Karpas-422 (cell line): ENCODE measurements around the gene PATJ. TPM values are rescaled to one million over a fixed set of nuclear protein-coding genes. Genes with fewer than 3 reads are reported as not detected.

Source experiments
- DNase-seq: peaks from one replicate; pipeline ENCODE4 v3.0.0-alpha.2; 2015
- H2AFZ ChIP-seq: fragments of 200-600 bp; sonication (generic); 2 replicates; pipeline ENCODE4 v1.6.1; 2014; ENCODE audit warnings: antibody characterized with exemption, low read length, mixed read lengths
- H3K27ac ChIP-seq: fragments of 200-600 bp; sonication (generic); 2 replicates; pipeline ENCODE4 v1.5.1; 2014; ENCODE audit warnings: mild to moderate bottlenecking, low read length, moderate library complexity
- H3K27me3 ChIP-seq: fragments of 200-600 bp; sonication (generic); 2 replicates; pipeline ENCODE4 v1.6.1; 2014; ENCODE audit warnings: low read length, mixed read lengths
- H3K36me3 ChIP-seq: fragments of 200-600 bp; sonication (generic); 2 replicates; pipeline ENCODE4 v1.6.1; 2014; ENCODE audit warnings: low read length, mixed read lengths; ENCODE audit not compliant: insufficient read depth
- H3K4me1 ChIP-seq: fragments of 200-600 bp; sonication (generic); 2 replicates; pipeline ENCODE4 v1.6.1; 2014; ENCODE audit warnings: mild to moderate bottlenecking, low read length, mixed read lengths
- H3K4me2 ChIP-seq: fragments of 200-600 bp; sonication (generic); 2 replicates; pipeline ENCODE4 v1.6.1; 2014; ENCODE audit warnings: low read length, low read depth, mild to moderate bottlenecking; ENCODE audit not compliant: poor library complexity, severe bottlenecking
- H3K4me3 ChIP-seq: fragments of 200-600 bp; sonication (generic); 2 replicates; pipeline ENCODE4 v1.5.1; 2014; ENCODE audit warnings: mild to moderate bottlenecking, antibody characterized with exemption, low read length, mixed read lengths
- H3K79me2 ChIP-seq: fragments of 200-600 bp; sonication (generic); 2 replicates; pipeline ENCODE4 v1.6.1; 2014; ENCODE audit warnings: mild to moderate bottlenecking, low read length, mixed read lengths
- H3K9ac ChIP-seq: fragments of 200-600 bp; sonication (generic); 2 replicates; pipeline ENCODE4 v1.6.0; 2014; ENCODE audit warnings: low read length
- H3K9me2 ChIP-seq: fragments of 200-600 bp; sonication (generic), shearing (Covaris generic); replicated peaks from 2 replicates; pipeline ENCODE4 v1.6.0; 2014; ENCODE audit warnings: mild to moderate bottlenecking, low read length, moderate library complexity; ENCODE audit not compliant: insufficient read depth
- H3K9me3 ChIP-seq: fragments of 300-700, 200-600 bp; sonication (generic); 2 replicates; pipeline ENCODE4 v1.6.1; 2014; ENCODE audit warnings: low read length, mixed read lengths
- H4K20me1 ChIP-seq: fragments of 200-600 bp; sonication (generic); 2 replicates; pipeline ENCODE4 v1.6.1; 2014; ENCODE audit warnings: mild to moderate bottlenecking, antibody characterized with exemption, low read length, low read depth; ENCODE audit not compliant: insufficient read depth
- total RNA-seq: library from RNA; depleted of rRNA; stranded (reverse); fragments of >200 nt; shearing (Covaris generic); gene quantifications from 2 replicates; pipeline ENCODE4 v1.2.3, GENCODE V29; 2014; ENCODE audit warnings: low replicate concordance

Gene PATJ
- total RNA-seq, 1 experiment from 2014 or later, result not detected

DNA sequence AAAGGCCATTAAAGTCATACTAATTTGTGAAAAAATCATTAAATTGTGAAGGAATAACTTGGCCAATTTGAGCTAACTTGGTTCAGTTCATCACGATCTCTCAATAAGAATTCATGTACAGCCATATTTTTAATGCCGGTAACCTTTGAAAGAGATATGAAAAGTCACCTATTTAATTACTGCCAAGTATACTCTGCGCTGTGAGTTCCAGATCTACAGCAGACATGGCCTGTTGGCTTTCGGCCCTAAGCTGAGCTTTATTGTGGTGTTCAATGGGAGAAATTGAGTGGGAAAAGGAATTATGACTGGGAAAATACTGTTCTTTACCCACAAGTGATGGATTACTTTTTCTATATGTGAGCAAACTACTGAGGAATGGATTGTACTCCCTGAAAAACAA lies 292.5 kb downstream of the PATJ start:
- H3K27ac ChIP-seq, result no peak overlapping the region
- no peaks in the 10 kb centered on the region for H3K4me1 ChIP-seq
- H3K27me3 ChIP-seq, result no peaks in the 10 kb centered on the region
- H3K9me2 ChIP-seq, result no peaks in the 10 kb centered on the region
- H3K4me2 ChIP-seq, result no peak overlapping the region
- H4K20me1 ChIP-seq, result no peaks in the 10 kb centered on the region
- no peaks in the 10 kb centered on the region for H3K9me3 ChIP-seq
- H3K36me3 ChIP-seq, result no peaks in the 10 kb centered on the region
- H3K9ac ChIP-seq, result no peak overlapping the region
- no peak overlapping the region for H3K4me3 ChIP-seq
- no peaks in the 10 kb centered on the region for H3K79me2 ChIP-seq
- DNase-seq, result no peak
- no peak overlapping the region for H2AFZ ChIP-seq

DNA sequence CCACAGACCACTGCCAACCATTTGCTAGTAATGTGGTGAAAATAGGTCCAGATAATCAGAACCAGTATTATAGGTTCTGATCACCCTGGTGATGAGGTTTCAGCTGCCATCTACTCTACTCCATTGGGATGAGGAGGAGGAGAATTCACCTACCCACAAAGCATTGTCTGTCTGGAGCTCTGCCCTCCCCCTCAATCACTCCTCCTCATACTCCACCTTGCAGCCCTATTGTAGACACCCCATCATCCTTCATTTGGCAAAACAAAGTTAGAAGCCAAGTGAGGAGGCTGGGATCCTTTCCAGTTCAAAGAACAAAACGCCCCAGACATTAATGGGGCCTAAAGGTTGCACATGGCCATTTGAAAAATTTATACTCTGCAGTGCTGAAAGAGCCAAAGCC lies 295.0 kb downstream of the PATJ start:
- no peak for DNase-seq
- Histone ChIP-seq H3K9me3 (no peaks in the 10 kb centered on the region), H3K9me2 (no peaks in the 10 kb centered on the region)

DNA sequence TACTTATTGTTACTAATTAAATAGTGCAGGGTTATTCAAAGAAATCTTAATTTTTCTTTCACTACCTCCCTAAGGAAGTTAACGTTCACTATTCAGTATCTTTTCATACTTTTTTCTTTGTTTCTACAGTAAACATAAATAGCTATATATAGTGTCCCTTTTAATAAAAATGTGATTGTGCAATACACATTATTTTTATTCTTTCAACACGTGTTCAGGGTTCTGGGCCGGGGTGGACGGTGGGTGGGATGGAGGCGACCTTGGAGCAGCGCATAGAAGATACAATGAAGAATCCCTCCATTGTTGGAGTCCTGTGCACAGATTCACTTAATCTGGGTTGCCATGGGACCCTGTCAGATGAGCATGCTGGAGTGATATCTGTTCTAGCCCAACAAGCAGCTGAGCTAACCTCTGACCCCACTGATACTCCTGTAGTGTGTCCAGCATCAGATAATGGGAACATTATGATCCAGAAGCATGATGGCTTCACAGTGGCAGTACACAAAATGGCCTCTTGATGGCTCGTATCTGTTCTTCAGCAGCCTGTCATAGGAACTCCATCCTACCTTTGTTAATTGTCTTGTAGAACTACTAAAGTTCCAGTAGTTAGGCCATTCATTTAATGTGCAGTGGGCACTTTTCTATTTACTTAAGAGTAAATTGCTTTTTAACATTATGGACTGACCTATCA lies 296.5 kb downstream of the PATJ start:
- no peak overlapping the region for H3K4me3 ChIP-seq
- H3K4me1 ChIP-seq, result no peaks in the 10 kb centered on the region
- no peak overlapping the region for H2AFZ ChIP-seq
- H3K9me2 ChIP-seq, result no peaks in the 10 kb centered on the region
- no peaks in the 10 kb centered on the region for H3K36me3 ChIP-seq
- H4K20me1 ChIP-seq, result no peaks in the 10 kb centered on the region
- H3K27ac ChIP-seq, result no peak overlapping the region
- no peak overlapping the region for H3K4me2 ChIP-seq
- peak; percentile 46 for DNase-seq
- H3K9me3 ChIP-seq, result no peaks in the 10 kb centered on the region
- no peak overlapping the region for H3K9ac ChIP-seq
- no peaks in the 10 kb centered on the region for H3K79me2 ChIP-seq
- no peaks in the 10 kb centered on the region for H3K27me3 ChIP-seq

More for the DNA sequence above, 295.0 kb downstream of the PATJ start:
- Histone ChIP-seq H3K36me3 (no peaks in the 10 kb centered on the region), H2AFZ (no peak overlapping the region), H3K4me3 (no peak overlapping the region), H3K27me3 (no peaks in the 10 kb centered on the region), H3K4me1 (no peaks in the 10 kb centered on the region), H3K27ac (no peak overlapping the region), H3K79me2 (no peaks in the 10 kb centered on the region), H4K20me1 (no peaks in the 10 kb centered on the region), H3K9ac (no peak overlapping the region), H3K4me2 (no peak overlapping the region)

DNA sequence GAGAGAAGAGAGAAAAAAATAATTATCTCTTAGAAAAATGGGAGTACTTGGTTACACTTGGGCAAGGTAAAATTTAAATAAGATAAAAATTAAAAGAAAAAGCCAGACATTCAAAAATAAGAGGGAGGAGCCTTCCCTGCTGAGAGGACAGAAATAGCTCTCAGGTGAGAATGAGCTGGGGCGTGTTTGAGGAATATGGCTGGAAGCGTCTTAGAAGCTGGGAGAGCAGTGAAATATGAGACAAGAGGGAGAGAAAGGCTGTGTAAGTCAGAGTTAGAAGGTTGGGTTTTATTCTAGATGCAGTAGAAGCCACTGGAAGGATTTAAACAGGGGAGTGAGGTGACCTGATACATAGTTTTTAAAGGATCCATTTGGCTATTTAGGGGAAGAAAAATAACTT lies 298.2 kb downstream of the PATJ start:
- no peak for DNase-seq
- H3K4me3 ChIP-seq, result no peak overlapping the region
- H3K9me2 ChIP-seq, result no peaks in the 10 kb centered on the region
- H3K79me2 ChIP-seq, result no peaks in the 10 kb centered on the region
- H3K27ac ChIP-seq, result no peak overlapping the region
- H4K20me1 ChIP-seq, result no peaks in the 10 kb centered on the region
- no peak overlapping the region for H2AFZ ChIP-seq
- H3K27me3 ChIP-seq, result no peaks in the 10 kb centered on the region
- no peaks in the 10 kb centered on the region for H3K4me1 ChIP-seq
- H3K9me3 ChIP-seq, result no peaks in the 10 kb centered on the region
- H3K4me2 ChIP-seq, result no peak overlapping the region
- no peaks in the 10 kb centered on the region for H3K36me3 ChIP-seq
- no peak overlapping the region for H3K9ac ChIP-seq

DNA sequence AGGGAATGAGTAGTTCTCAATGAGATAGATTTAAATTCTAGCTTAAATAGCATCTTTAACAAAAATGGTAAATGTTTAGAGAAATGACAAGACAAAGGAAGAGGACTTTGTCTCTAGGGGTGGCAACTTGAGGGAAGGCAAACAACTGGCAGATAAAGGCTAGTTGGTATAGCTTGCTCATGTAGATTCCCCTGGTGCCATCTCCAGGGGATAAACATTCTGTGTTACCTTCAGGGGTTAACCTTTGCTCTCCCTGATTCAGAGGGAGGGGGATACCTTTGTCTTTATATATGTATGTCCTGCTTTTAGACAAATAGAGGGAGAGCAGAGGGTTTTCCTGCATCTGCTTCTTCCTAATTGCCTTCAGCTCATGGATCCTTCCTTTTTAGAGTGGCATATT lies 298.7 kb downstream of the PATJ start:
- H3K4me2 ChIP-seq, result no peak overlapping the region
- no peak overlapping the region for H3K4me3 ChIP-seq
- H4K20me1 ChIP-seq, result no peaks in the 10 kb centered on the region
- no peaks in the 10 kb centered on the region for H3K27me3 ChIP-seq
- no peak overlapping the region for H3K27ac ChIP-seq
- no peak overlapping the region for H3K9ac ChIP-seq
- H3K36me3 ChIP-seq, result no peaks in the 10 kb centered on the region
- H2AFZ ChIP-seq, result no peak overlapping the region
- no peak for DNase-seq
- no peaks in the 10 kb centered on the region for H3K9me2 ChIP-seq
- H3K4me1 ChIP-seq, result no peaks in the 10 kb centered on the region
- H3K9me3 ChIP-seq, result no peaks in the 10 kb centered on the region
- H3K79me2 ChIP-seq, result no peaks in the 10 kb centered on the region

DNA sequence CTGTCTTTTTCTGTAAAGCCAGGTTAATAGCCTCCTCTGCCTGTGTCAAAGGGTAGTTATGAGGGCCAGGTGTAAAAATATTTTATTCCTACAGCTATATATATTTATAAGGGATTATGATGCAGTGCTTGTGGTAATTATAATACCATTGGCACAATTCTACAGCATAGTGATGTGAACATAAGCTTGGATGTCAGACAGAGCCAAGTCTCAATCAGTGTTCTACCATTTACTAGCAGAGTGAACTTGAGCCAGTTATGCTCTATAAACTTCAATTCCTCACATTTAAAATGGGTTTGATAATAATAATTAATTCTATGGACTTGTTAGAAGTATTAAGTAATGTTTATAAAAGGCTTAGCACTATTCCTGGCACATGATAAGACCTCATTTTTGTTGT lies 300.9 kb downstream of the PATJ start:
- no peaks in the 10 kb centered on the region for H3K36me3 ChIP-seq
- no peak for DNase-seq
- H3K27ac ChIP-seq, result no peak overlapping the region
- H3K79me2 ChIP-seq, result no peaks in the 10 kb centered on the region
- no peaks in the 10 kb centered on the region for H3K4me1 ChIP-seq
- H3K27me3 ChIP-seq, result no peaks in the 10 kb centered on the region
- no peak overlapping the region for H3K9ac ChIP-seq
- no peak overlapping the region for H3K4me3 ChIP-seq
- H4K20me1 ChIP-seq, result no peaks in the 10 kb centered on the region
- H3K9me2 ChIP-seq, result no peaks in the 10 kb centered on the region
- H3K4me2 ChIP-seq, result no peak overlapping the region
- H3K9me3 ChIP-seq, result no peaks in the 10 kb centered on the region
- H2AFZ ChIP-seq, result no peak overlapping the region

DNA sequence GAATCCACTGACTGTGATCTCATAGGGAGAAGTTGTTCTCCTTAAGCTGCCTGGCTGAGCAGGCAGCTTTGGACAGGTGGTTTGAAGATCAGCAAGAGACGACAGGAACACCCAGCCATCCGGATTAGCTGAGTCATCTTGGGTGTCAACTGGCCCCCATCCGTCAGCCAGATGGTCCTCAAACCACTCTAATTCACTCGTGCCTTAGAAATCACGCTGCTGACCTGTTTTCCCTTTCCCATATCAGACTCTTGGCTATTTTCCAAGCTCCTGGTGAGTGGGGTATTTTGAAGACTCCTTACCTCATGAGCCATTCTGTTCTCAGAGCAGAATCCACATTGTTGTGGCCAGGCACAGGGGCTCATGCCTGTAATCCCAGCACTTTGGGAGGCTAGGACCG lies 303.3 kb downstream of the PATJ start:
- Histone ChIP-seq H3K9me2 (no peaks in the 10 kb centered on the region), H4K20me1 (no peaks in the 10 kb centered on the region), H3K4me3 (no peak overlapping the region), H3K36me3 (no peaks in the 10 kb centered on the region), H3K79me2 (no peaks in the 10 kb centered on the region), H3K4me1 (no peaks in the 10 kb centered on the region), H3K4me2 (no peak overlapping the region), H3K27me3 (no peaks in the 10 kb centered on the region), H3K9ac (no peak overlapping the region), H2AFZ (no peak overlapping the region), H3K27ac (no peak overlapping the region), H3K9me3 (no peaks in the 10 kb centered on the region)
- DNase-seq, result no peak

DNA sequence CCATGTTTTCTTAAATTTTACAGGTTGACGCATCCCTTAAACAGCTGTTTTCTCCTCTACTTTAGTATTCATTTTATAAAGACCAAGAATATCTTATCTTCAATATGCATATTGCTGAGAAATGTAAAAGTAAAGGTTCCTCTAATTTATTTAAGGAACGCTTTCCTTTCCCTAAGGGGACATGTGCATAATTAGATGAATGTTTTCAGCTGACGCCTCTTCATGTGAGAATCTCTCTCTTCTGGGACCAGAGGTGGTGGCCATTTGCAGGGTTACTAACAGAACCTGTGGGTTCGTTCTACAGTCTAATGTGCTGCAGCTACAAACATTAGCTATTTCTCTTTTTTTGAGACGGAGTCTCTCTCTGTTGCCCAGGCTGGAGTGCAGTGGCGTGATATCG lies 304.6 kb downstream of the PATJ start:
- no peak overlapping the region for H3K4me2 ChIP-seq
- no peaks in the 10 kb centered on the region for H3K9me3 ChIP-seq
- no peaks in the 10 kb centered on the region for H3K27me3 ChIP-seq
- H3K9ac ChIP-seq, result no peak overlapping the region
- no peak overlapping the region for H2AFZ ChIP-seq
- H3K79me2 ChIP-seq, result no peaks in the 10 kb centered on the region
- no peaks in the 10 kb centered on the region for H3K36me3 ChIP-seq
- no peak overlapping the region for H3K4me3 ChIP-seq
- DNase-seq, result no peak
- H3K4me1 ChIP-seq, result no peaks in the 10 kb centered on the region
- no peak overlapping the region for H3K27ac ChIP-seq
- H4K20me1 ChIP-seq, result no peaks in the 10 kb centered on the region
- H3K9me2 ChIP-seq, result no peaks in the 10 kb centered on the region

DNA sequence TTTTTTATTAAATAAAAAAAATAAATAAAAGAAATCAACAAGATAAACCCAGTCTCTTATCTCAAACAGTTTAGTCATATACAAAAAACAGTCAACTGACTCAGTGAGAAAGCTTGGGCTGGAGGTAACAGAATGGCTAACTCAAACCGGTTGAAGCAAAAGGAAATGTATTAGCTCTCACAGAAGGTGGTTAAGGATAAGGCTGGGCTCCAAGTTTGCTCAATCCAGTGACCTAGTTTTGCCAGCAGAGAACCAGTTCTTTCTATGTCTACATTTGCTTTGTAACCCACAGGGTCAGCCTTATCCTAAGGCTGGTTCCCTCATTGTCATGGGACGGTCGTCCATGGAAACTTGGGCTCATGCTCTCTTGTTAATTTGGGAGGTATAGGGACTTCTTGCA lies 307.9 kb downstream of the PATJ start:
- DNase-seq, result no peak
- Histone ChIP-seq H3K27me3 (no peaks in the 10 kb centered on the region), H3K36me3 (no peaks in the 10 kb centered on the region), H3K4me1 (no peaks in the 10 kb centered on the region), H3K4me3 (no peak overlapping the region), H3K9ac (no peak overlapping the region), H3K79me2 (no peaks in the 10 kb centered on the region), H3K4me2 (no peak overlapping the region), H2AFZ (no peak overlapping the region), H3K9me3 (no peaks in the 10 kb centered on the region), H3K27ac (no peak overlapping the region), H4K20me1 (no peaks in the 10 kb centered on the region), H3K9me2 (no peaks in the 10 kb centered on the region)
